ENCODE measurements around the gene SPEF2.

SPEF2 gene

GRCh38 chr5:35856765-35857351 is 239.2 kb downstream of the SPEF2 start, which contains the start of gene IL7R:
Gene IL7R (plus strand): TSS chr5:35856891. CDS start chr5:35856978, 87 bp downstream.
- Histone ChIP-seq H3K27ac (ENCODE audit: extremely low read depth, low read depth, low read length) (no peak within 1 kb of the TSS), H3K4me3 (ENCODE audit: low read depth, low read length) (no peak within 1 kb of the TSS), H3K9me3 (ENCODE audit: control insufficient read depth, insufficient read depth, low read depth, low read length) (no peaks in the 10 kb centered on the region; the same call in 1 of the 2 replicates), H3K36me3 (ENCODE audit: control insufficient read depth in 2 of 2, insufficient read depth in 1 of 2, low read length in 2 of 2) (no peaks in the 10 kb centered on the region), H3K4me1 (ENCODE audit: control insufficient read depth, insufficient read depth, low read length) (peaks cover 4% of the 10 kb centered on the region)
- TF ChIP-seq ZBTB26 (tag by site-specific recombination; optimal IDR thresholded peaks at IDR 0.05) (no peak), ZFP41 (tag by site-specific recombination; IDR thresholded peaks at IDR 0.05; ENCODE audit: borderline replicate concordance) (no peak), ZNF785 (tag by site-specific recombination; IDR thresholded peaks at IDR 0.05) (no peak), MZF1 (tag by site-specific recombination; IDR thresholded peaks at IDR 0.05; ENCODE audit: borderline replicate concordance) (no peak), ZNF214 (tag by site-specific recombination; IDR thresholded peaks at IDR 0.05; ENCODE audit: borderline replicate concordance) (no peak), ZNF175 (tag by site-specific recombination; IDR thresholded peaks at IDR 0.05) (no peak)
- TF ChIP-seq, protein P1, sequence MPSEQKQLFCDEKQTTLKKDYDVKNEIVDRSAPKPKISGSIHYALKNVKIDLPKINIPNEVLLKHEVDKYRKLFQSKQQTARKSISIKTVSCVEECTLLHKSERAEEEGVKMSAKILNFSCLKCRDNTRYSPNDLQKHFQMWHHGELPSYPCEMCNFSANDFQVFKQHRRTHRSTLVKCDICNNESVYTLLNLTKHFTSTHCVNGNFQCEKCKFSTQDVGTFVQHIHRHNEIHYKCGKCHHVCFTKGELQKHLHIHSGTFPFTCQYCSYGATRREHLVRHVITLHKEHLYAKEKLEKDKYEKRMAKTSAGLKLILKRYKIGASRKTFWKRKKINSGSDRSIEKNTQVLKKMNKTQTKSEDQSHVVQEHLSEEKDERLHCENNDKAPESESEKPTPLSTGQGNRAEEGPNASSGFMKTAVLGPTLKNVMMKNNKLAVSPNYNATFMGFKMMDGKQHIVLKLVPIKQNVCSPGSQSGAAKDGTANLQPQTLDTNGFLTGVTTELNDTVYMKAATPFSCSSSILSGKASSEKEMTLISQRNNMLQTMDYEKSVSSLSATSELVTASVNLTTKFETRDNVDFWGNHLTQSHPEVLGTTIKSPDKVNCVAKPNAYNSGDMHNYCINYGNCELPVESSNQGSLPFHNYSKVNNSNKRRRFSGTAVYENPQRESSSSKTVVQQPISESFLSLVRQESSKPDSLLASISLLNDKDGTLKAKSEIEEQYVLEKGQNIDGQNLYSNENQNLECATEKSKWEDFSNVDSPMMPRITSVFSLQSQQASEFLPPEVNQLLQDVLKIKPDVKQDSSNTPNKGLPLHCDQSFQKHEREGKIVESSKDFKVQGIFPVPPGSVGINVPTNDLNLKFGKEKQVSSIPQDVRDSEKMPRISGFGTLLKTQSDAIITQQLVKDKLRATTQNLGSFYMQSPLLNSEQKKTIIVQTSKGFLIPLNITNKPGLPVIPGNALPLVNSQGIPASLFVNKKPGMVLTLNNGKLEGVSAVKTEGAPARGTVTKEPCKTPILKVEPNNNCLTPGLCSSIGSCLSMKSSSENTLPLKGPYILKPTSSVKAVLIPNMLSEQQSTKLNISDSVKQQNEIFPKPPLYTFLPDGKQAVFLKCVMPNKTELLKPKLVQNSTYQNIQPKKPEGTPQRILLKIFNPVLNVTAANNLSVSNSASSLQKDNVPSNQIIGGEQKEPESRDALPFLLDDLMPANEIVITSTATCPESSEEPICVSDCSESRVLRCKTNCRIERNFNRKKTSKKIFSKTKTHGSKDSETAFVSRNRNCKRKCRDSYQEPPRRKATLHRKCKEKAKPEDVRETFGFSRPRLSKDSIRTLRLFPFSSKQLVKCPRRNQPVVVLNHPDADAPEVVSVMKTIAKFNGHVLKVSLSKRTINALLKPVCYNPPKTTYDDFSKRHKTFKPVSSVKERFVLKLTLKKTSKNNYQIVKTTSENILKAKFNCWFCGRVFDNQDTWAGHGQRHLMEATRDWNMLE (tag by site-specific recombination; conservative IDR thresholded peaks at IDR 0.05; ENCODE audit: low read depth): no peak
- ChIA-PET CTCF (interaction anchor here (1.1 to 1.3 kb wide), 3 partner anchors 68 to 69 kb away, joined by 3 to 4 read pairs (median 4); no protein-coding TSS in a partner anchor), POLR2A (no interaction called here)

GRCh38 chr5:35857606-35858205 is 240.0 kb downstream of the SPEF2 start:
- Histone ChIP-seq H3K4me3 (ENCODE audit: low read depth, low read length) (no peak overlapping the region), H3K27ac (ENCODE audit: extremely low read depth, low read depth, low read length) (no peak overlapping the region), H3K4me1 (ENCODE audit: control insufficient read depth, insufficient read depth, low read length) (peaks cover 4% of the 10 kb centered on the region), H3K36me3 (ENCODE audit: control insufficient read depth in 2 of 2, insufficient read depth in 1 of 2, low read length in 2 of 2) (no peaks in the 10 kb centered on the region), H3K9me3 (ENCODE audit: control insufficient read depth, insufficient read depth, low read depth, low read length) (no peaks in the 10 kb centered on the region; the same call in 1 of the 2 replicates)
- CTCF ChIA-PET: interaction anchor here (0.6 to 1.1 kb wide), 3 partner anchors 15 to 69 kb away, joined by 3 to 4 read pairs (median 4); no protein-coding TSS in a partner anchor
- POLR2A ChIA-PET: no interaction called here
- TF ChIP-seq OVOL3 (tag by site-specific recombination; IDR thresholded peaks at IDR 0.05) (no peak), ZNF792 (tag by site-specific recombination; IDR thresholded peaks at IDR 0.05) (no peak), SCRT2 (tag by site-specific recombination; IDR thresholded peaks at IDR 0.05) (no peak), OSR2 (tag by site-specific recombination; IDR thresholded peaks at IDR 0.05) (no peak), ZNF677 (tag by site-specific recombination; IDR thresholded peaks at IDR 0.05) (no peak), KLF8 (tag by site-specific recombination; IDR thresholded peaks at IDR 0.05) (no peak), KLF1 (tag by site-specific recombination; IDR thresholded peaks at IDR 0.05) (no peak), HIC1 (tag by site-specific recombination; IDR thresholded peaks at IDR 0.05) (peak; percentile 58; the same call in 1 of the 2 replicates), ZNF621 (tag by site-specific recombination; IDR thresholded peaks at IDR 0.05) (no peak), ZEB2 (tag by site-specific recombination; IDR thresholded peaks at IDR 0.05) (0 out of 2 replicates have a peak, but pooled peaks have one; percentile 27), FEZF1 (tag by site-specific recombination; IDR thresholded peaks at IDR 0.05) (no peak), SP7 (tag by site-specific recombination; IDR thresholded peaks at IDR 0.05) (peak; percentile 21; the same call in 1 of the 2 replicates), ZNF747 (tag by site-specific recombination; IDR thresholded peaks at IDR 0.05) (no peak), ZNF76 (tag by site-specific recombination; IDR thresholded peaks at IDR 0.05; ENCODE audit: borderline replicate concordance, low read depth) (no peak)
- TF ChIP-seq, protein P2, sequence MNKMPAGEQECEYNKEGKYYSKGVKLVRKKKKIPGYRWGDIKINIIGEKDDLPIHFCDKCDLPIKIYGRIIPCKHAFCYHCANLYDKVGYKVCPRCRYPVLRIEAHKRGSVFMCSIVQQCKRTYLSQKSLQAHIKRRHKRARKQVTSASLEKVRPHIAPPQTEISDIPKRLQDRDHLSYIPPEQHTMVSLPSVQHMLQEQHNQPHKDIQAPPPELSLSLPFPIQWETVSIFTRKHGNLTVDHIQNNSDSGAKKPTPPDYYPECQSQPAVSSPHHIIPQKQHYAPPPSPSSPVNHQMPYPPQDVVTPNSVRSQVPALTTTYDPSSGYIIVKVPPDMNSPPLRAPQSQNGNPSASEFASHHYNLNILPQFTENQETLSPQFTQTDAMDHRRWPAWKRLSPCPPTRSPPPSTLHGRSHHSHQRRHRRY (tag by site-specific recombination; IDR thresholded peaks at IDR 0.05): no peak

Measured in HEK293 (cell line).